Inferior parietal cortex (tissue), 1 donor: ENCODE data around the gene PSMD2.

Source experiments
- DNase-seq: peaks from one replicate; pipeline ENCODE4 v3.0.0-alpha.2; 2016; ENCODE audit errors: extremely low spot score

PSMD2 gene

DNA sequence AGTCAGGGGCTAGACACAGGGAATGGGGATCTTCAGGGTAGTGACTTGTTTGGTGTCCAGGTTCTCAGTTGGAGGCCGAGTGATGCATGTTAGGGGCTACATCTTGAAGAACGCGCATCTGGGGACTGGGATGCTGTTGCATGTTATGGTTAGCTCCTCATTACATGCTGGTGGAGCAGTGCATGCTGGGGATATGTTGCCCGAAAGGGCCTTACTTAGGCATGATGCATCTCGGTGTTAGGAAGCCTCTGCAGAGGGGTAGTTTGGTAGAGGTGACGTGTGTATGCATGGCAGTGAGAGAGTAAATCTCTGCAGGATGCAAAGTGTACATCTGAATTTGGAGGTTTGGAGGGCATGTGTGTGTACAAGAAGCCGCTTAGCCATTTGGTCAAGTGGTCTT lies 17.8 kb downstream of the PSMD2 start:
- no peak for DNase-seq

GRCh38 chr3:184317201-184317600 lies 18.2 kb downstream of the PSMD2 start:
- no peak for DNase-seq

GRCh38 chr3:184320104-184320445 lies 21.0 kb downstream of the PSMD2 start:
- peak; percentile 93 for DNase-seq

- DNase-seq, result no peak
Observed at GRCh38 chr3:184321666-184322065, 22.6 kb downstream of the PSMD2 start.

DNA sequence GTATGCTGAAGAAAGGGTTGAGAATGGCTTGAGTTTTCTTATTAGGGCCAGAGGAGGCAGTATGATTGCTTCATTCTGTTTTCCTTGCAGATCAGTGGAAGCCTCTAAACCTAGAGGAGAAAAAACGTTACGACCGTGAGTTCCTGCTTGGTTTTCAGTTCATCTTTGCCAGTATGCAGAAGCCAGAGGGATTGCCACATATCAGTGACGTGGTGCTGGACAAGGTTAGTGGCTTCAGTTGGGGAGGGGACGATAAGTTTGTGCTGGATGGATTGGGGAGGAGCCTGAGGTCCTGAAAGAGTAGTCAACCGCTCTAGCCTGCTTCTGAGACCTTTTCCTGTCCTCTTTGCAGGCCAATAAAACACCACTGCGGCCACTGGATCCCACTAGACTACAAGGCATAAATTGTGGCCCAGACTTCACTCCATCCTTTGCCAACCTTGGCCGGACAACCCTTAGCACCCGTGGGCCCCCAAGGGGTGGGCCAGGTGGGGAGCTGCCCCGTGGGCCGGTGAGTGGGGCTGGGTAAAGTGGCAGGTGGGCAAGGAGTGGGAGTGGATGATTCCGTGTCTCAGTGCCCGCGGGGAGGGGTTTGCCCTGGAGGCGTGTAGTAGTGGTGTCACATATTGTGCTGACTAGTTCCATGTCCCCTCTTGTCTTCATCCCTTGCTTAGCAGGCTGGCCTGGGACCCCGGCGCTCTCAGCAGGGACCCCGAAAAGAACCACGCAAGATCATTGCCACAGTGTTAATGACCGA lies 23.9 kb downstream of the PSMD2 start:
- DNase-seq, result no peak

DNA sequence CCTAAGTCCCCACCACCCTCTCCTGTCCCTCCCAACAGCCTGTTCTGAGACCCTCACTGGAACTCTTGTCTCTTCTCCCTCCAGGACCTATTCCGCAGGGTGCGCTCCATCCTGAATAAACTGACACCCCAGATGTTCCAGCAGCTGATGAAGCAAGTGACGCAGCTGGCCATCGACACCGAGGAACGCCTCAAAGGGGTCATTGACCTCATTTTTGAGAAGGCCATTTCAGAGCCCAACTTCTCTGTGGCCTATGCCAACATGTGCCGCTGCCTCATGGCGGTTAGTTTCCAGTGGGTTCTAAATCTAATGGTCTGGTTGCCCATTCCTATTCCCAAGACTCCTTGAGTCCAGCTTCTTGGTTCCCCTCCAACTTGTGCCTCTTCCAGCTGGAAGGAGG lies 24.7 kb downstream of the PSMD2 start:
- no peak for DNase-seq

DNA sequence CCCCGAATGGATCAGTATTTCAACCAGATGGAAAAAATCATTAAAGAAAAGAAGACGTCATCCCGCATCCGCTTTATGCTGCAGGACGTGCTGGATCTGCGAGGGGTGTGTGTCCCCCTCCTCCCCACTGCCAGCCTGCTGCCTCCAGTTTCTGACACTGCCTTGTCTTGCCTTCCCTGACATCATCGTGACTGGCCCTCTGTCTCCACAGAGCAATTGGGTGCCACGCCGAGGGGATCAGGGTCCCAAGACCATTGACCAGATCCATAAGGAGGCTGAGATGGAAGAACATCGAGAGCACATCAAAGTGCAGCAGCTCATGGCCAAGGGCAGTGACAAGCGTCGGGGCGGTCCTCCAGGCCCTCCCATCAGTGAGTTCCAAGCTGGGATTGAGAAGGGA lies 26.2 kb downstream of the PSMD2 start:
- no peak for DNase-seq

- DNase-seq, result no peak
Observed at GRCh38 chr3:184325715-184326369, 26.8 kb downstream of the PSMD2 start.

- DNase-seq, result no peak
Observed at GRCh38 chr3:184327171-184327570, 28.1 kb downstream of the PSMD2 start.

DNA sequence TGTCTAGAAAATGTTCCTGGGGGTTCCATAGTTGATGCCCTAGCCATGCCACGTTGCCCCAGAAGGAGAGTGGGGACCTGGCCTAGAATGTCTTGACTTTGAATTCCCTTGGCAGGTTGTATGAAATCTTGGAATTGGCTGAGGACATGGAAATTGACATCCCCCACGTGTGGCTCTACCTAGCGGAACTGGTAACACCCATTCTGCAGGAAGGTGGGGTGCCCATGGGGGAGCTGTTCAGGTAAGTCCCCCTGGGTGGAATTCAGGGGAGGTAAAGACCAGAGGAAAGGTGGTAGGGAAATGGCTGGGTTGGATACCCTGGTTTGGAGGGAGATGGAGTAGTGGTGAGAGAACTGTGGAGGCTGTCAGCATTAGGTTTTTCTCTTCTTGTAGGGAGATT lies 29.5 kb downstream of the PSMD2 start:
- DNase-seq, result no peak

GRCh38 chr3:184332370-184333090 lies 33.5 kb downstream of the PSMD2 start:
- DNase-seq, result no peak

DNA sequence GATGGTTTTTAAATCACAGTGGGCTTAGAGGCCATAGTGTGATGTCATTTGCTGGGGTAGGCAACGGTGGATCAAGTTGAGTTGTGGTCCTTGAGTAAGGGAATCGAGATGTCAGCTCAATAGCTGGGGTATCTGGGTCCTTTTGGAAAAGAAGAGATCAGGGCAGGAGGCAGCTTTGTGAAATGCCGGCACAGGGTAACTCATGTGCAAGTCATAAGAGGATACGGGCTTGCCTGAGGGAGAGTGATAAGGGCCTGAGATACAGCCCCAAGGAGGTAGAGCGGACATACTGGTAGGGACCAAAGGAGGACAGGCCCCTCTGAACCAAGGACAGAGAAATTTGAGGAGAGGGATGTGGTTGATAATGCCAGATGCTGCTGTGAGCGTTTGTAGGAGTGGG lies 34.1 kb downstream of the PSMD2 start:
- DNase-seq, result no peak

DNA sequence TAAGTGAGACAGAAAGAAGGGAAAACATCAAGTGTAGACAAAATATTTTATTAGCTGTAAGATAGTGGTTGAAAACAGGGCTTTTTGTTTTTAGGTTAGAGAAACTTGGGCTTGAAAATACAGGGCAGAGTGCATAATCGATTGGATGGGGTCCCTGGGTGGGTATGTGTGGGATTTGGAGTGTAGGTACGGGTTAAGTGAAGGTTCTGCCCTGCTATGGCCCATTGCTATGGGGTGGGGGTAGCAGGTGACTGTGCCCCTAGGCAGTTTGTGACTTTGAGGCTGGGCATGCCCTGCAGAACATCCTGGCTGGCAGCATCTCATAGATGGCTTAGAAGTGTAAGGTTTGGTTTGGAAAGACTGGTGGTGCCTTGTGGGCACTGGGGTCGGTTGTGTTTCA lies 34.7 kb downstream of the PSMD2 start:
- no peak for DNase-seq

- no peak for DNase-seq
Observed at GRCh38 chr3:184334470-184335158, 35.6 kb downstream of the PSMD2 start.

GRCh38 chr3:184335291-184335660 lies 36.2 kb downstream of the PSMD2 start:
- DNase-seq, result no peak

DNA sequence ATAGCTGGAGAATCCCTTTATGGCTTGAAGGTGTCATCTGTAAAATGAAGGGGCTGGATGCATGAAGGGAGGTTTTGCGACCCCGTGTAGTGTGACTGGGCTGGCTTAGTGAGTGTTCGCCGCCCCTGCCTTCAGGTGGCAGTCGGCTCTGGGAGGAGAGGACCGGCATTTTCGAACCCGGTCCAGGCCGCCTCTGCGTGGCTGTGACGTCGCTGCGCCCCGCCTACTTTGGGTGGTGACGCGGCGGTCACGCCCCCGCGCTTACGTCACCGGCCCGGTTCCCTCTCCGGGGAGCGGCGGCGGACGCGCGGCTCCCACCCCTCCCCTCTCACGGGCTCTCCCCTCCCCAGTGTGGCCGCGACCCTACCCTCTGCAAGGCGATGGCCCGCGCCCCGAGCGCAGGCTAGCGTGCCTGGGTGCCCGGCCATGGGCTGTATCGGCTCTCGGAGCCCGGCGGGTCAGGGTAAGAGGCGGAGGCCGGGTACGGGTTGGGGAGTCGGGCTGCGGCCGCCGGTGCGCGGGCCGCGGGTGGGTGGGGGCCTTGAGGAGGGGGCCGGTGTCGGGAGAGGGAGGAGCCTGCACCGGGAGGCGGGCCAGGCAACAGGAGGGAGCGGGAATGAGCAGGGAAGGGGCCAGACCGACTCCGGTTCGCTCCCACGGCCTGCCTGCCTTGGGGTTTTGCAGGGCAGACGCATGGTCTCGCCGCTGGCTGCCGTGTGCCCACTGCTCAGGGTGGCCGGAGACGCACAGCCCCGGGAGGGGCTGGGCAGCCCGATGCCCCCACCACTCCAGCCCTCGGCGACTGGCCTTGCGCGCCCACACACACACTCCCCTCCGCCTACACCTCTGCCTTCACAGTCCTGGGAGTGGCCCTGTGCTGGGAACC lies 36.9 kb downstream of the PSMD2 start:
- peak; percentile 85 for DNase-seq

- DNase-seq, result peak; percentile 85
Observed at GRCh38 chr3:184336547-184337398, 37.7 kb downstream of the PSMD2 start.

- peak; percentile 71 for DNase-seq
Observed at GRCh38 chr3:184337399-184337714, 38.3 kb downstream of the PSMD2 start, which contains the start of gene FAM131A. TSS of gene FAM131A (plus strand) at chr3:184337600. CDS start at chr3:184337631, 31 bp downstream.

- DNase-seq, result no peak
Observed at GRCh38 chr3:184337981-184338380, 38.9 kb downstream of the PSMD2 start.

DNA sequence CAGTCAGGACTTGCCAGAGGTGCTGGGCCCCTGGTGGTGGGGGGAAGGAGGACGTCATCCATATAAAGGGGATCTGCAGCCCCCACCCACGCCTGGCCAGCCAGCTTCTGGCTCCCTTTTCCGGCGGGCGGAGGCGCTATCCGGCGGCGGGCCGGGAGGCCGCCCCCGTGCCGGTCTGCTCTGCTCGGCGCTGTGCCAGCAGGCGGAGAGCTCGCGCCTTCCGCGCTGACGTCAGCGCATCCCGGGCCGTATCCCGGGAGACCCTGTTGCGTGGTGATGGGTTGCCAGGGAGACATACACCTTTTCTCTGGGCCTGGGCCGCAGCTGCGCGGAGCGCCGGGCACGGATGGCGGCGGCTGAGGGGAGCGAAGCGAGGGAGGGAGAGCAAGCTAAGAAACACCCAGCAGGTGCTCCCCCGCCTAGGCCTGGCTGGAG lies 39.5 kb downstream of the PSMD2 start:
- peak; percentile 80 for DNase-seq
